Psoas muscle (tissue), 8 donors: ENCODE measurements around the gene FER1L5. TPM values are rescaled to one million over a fixed set of nuclear protein-coding genes. Genes with fewer than 3 reads are reported as not detected.

ENCODE experiments used
- ATAC-seq, 4 donors: fragments of 200-7000 bp; cut with Tn5 transposase; one replicate each; pipeline ENCODE4 v1.9.1; 2020; ENCODE audit warnings: moderate library complexity in 3 of 4, mild to moderate bottlenecking in 2 of 4
- DNase-seq, 2 donors: peaks; one replicate each; pipeline ENCODE4 v3.0.0-alpha.2; 2020
- H3K27ac ChIP-seq: fragments of 200-600 bp; one replicate; pipeline ENCODE4 v1.8.0; 2022
- H3K27me3 ChIP-seq, 3 donors: fragments of 200-600 bp in 1 of 3; one replicate each; pipeline versions ENCODE4 v1.6.1 to v1.8.0; 2013 to 2022; ENCODE audit warnings: low read length in 2 of 3, mild to moderate bottlenecking in 2 of 3, moderate library complexity in 1 of 3; ENCODE audit not compliant: insufficient read depth in 3 of 3
- H3K36me3 ChIP-seq, 2 donors: fragments of 200-600 bp in 1 of 2; one replicate each; pipeline versions ENCODE4 v1.6.1 to v1.8.0; 2013 to 2022; ENCODE audit warnings: low read depth in 1 of 2, mild to moderate bottlenecking in 1 of 2, moderate library complexity in 1 of 2; ENCODE audit not compliant: insufficient read depth in 1 of 2
- H3K4me1 ChIP-seq: fragments of 200-600 bp; one replicate; pipeline ENCODE4 v1.8.0; 2022
- H3K4me3 ChIP-seq: fragments of 200-600 bp; one replicate; pipeline ENCODE4 v1.8.0; 2022; ENCODE audit warnings: mild to moderate bottlenecking
- H3K9me3 ChIP-seq: fragments of 200-600 bp; one replicate; pipeline ENCODE4 v1.8.0; 2022
- CTCF ChIP-seq: fragments of 200-600 bp; IDR thresholded peaks from one replicate; pipeline ENCODE4 v1.8.0; 2022; ENCODE audit warnings: antibody characterized with exemption
- WGBS, 3 donors: extraction: QIAGEN DNeasy Blood & Tissue Kit; methylation state at CpG; one replicate each; pipeline versions ENCODE4 v1.1.6 to v1.1.7; 2013; 5-methylcytosine and 5-hydroxymethylcytosine counted together
- intact Hi-C, 2 donors: fragments of 100-400 bp; cut with DNase I; formaldehyde crosslinking; loops; one replicate each; pipeline versions ENCODE4 v1.11.0 to v1.14.2; 2022
- polyA plus RNA-seq, 3 donors: library from polyadenylated mRNA; stranded (reverse); fragments of 200-250 nt; gene quantifications; one replicate each; pipeline ENCODE4 v1.2.3, GENCODE V29; 2013
- total RNA-seq, 4 donors: library from RNA; stranded (reverse); fragmentation: NEBNext Ultra II Directional in 2 of 4; extraction: Animal tissue kit (Norgen Biotek cat#: 25700) in 2 of 4; gene quantifications; one replicate each; pipeline versions ENCODE4 v1.2.1 to v1.2.4, GENCODE V29; 2021 to 2023
- donor health status: healthy with polysubstance abuse.
- donor health status: DM: no; HTN: no; CAD: no; lungs with moderate emphysema.
- donor health status: Bipolar disorder and iron deficiency.
- donor health status: healthy.
- donor health status: DM: yes; HTN: yes; CAD: no.
- donor health status: DM: no; HTN: no; CAD: no.
- donor health status: DM: no; HTN: no; CAD: no.
- donor health status: DM: yes; HTN: yes; CAD: no.

The FER1L5 gene
- total and polyA plus RNA-seq, 7 donors: 0.01 TPM; not detected in 6

DNA sequence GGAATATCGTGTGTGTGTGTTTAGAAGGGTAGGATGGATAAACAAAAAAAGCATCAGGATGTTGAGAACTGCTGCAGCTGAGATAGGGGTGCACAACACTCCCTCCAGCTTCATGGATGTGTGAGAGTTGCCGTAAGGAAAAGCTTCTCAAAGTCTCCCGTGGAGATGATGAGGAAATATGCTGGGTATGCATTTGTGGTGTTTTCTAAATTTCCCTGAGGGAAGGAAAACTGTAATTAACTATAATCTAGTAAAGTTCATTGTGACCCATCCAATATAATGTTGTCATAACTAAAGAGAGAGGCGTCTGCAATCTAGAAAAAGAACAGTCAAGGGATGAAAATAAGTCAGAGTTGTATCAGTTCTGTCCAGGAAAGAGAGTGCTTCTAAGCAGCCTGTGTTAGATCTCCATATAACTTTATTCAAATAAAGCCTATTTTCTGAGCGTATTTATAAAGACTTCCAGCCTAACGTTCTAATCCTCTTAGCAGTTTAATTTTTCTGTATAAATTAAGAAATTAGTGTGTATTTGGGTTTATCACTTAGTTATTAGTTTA, 104.6 kb downstream of the FER1L5 start:
- no peak for DNase-seq
- WGBS, 3 donors: 52 to 56% (median 55%) methylated on average over 6 of the region's 6 CpGs
- Histone ChIP-seq H3K27me3 (no peaks in the 10 kb centered on the region), H3K9me3 (no peaks in the 10 kb centered on the region), H3K4me3 (no peak overlapping the region), H3K4me1 (no peaks in the 10 kb centered on the region), H3K27ac (no peak overlapping the region), H3K36me3 (no peaks in the 10 kb centered on the region)
- no peak for ATAC-seq
- intact Hi-C loops: no loop called here
- no peak for TF ChIP-seq CTCF

DNA sequence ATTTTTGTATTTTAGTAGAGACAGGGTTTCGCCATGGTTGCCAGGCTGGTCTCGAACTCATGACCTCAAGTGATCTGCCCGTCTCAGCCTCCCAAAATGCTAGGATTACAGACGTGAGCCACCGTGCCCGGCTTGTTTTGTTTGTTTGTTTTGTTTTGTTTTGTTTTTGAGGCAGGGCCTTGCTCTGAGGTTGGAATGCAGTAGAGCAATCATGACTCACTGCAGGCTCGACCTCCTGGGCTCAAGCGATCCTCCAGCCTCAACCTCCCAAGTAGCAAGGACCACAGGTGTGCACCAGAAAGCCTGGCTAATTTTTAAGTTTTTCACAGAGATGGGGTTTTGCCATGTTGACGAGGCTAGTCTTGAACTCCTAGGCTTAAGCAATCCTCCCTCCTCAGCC, 109.2 kb downstream of the FER1L5 start:
- no peak for DNase-seq
- WGBS, 3 donors: 89 to 92% (median 89%) methylated on average over 9 of the region's 9 CpGs
- TF ChIP-seq CTCF: no peak
- H3K4me1 ChIP-seq: no peaks in the 10 kb centered on the region
- ATAC-seq: no peak
- H3K27ac ChIP-seq: no peak overlapping the region
- H3K36me3 ChIP-seq: no peaks in the 10 kb centered on the region
- intact Hi-C loops: no loop called here
- H3K4me3 ChIP-seq: no peak overlapping the region
- H3K27me3 ChIP-seq: no peaks in the 10 kb centered on the region
- H3K9me3 ChIP-seq: no peaks in the 10 kb centered on the region

DNA sequence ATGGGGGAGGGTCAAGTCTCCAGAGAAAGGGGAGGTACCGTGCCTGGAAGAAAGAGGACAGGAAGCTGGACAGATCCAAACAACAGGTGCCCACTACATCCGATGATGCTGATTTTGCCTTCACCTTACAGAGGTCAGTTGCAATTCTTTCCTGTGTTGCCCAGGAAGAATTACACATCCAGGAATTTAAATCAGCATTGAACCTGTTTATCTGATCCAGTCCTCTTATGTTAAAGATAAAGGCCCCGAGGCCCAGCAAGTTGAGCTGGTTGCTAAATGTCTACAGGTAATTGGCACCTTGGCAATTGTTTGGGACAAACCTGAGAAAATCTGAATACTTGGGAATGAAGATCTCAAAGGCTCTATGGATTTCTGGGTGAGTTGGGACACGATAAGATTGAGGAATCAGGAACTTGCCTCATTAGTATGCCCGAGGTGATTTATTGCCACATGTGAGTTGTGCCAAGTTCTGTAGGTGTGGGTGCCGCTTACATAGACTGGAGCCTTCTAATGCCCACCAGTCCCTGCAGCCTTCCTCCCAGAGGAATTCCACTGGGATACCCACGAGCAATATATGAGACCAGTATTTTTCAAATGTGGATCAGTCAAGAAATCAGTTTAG, 111.2 kb downstream of the FER1L5 start:
- no peak for TF ChIP-seq CTCF
- no peaks in the 10 kb centered on the region for H3K27me3 ChIP-seq
- H3K9me3 ChIP-seq: no peaks in the 10 kb centered on the region
- no peak overlapping the region for H3K27ac ChIP-seq
- no peak overlapping the region for H3K4me3 ChIP-seq
- intact Hi-C loops: no loop called here
- no peaks in the 10 kb centered on the region for H3K4me1 ChIP-seq
- ATAC-seq (no peak), DNase-seq (no peak)
- 60 to 66% (median 63%) methylated on average over 7 of the region's 7 CpGs for WGBS, 3 donors
- no peaks in the 10 kb centered on the region for H3K36me3 ChIP-seq

GRCh38 chr2:96754317-96754716, 111.8 kb downstream of the FER1L5 start:
- TF ChIP-seq CTCF: no peak
- no peak for ATAC-seq
- no peaks in the 10 kb centered on the region for H3K27me3 ChIP-seq
- no peak for DNase-seq
- intact Hi-C loops: no loop called here
- no peaks in the 10 kb centered on the region for H3K36me3 ChIP-seq
- no peaks in the 10 kb centered on the region for H3K9me3 ChIP-seq
- H3K27ac ChIP-seq: no peak overlapping the region
- no peaks in the 10 kb centered on the region for H3K4me1 ChIP-seq
- H3K4me3 ChIP-seq: no peak overlapping the region

Other genes with a start within 250 kb of the FER1L5 start
- gene NEURL3, start 137.4 kb upstream of the FER1L5 start, total RNA-seq: under 1 TPM in 1 of 4 donors, not detected in 3; 0.59 TPM
- gene NEURL3, start 137.4 kb upstream of the FER1L5 start, polyA plus RNA-seq: under 1 TPM in 2 of 3 donors, not detected in 1; 0.09 TPM
- gene ARID5A, start 106.0 kb upstream of the FER1L5 start, total RNA-seq: 10 to 100 TPM; 25.7 to 73.6 (median 37.8) TPM
- 10 to 100 TPM; 12.9 to 29.9 (median 18.2) TPM for gene ARID5A, start 106.0 kb upstream of the FER1L5 start, polyA plus RNA-seq
- gene KANSL3, start 4.5 kb upstream of the FER1L5 start, total RNA-seq: 10 to 100 TPM; 49.2 to 55.3 (median 50.6) TPM
- gene KANSL3, start 4.5 kb upstream of the FER1L5 start, polyA plus RNA-seq: 100 to 1,000 TPM in 1 of 3 donors, 10 to 100 TPM in 2; 25.9 to 101 (median 32.6) TPM
- gene LMAN2L, start 97.3 kb downstream of the FER1L5 start, total RNA-seq: 10 to 100 TPM; 10.0 to 20.7 (median 12.9) TPM
- 10 to 100 TPM in 2 of 3 donors, 1 to 10 TPM in 1; 8.6 to 24.1 (median 12.7) TPM for gene LMAN2L, start 97.3 kb downstream of the FER1L5 start, polyA plus RNA-seq
- gene CNNM4, start 118.1 kb downstream of the FER1L5 start, total RNA-seq: 10 to 100 TPM in 3 of 4 donors, 1 to 10 TPM in 1; 9.9 to 28.8 (median 14.3) TPM
- 10 to 100 TPM in 1 of 3 donors, 1 to 10 TPM in 2; 2.7 to 13.6 (median 4.1) TPM for gene CNNM4, start 118.1 kb downstream of the FER1L5 start, polyA plus RNA-seq
- gene CNNM3, start 173.5 kb downstream of the FER1L5 start, total RNA-seq: 10 to 100 TPM in 3 of 4 donors, 1 to 10 TPM in 1; 7.2 to 12.6 (median 10.9) TPM
- 1 to 10 TPM; 4.2 to 7.7 (median 6.4) TPM for gene CNNM3, start 173.5 kb downstream of the FER1L5 start, polyA plus RNA-seq
- gene ANKRD23, start 201.3 kb downstream of the FER1L5 start, total RNA-seq: 1,000 to 10,000 TPM in 2 of 4 donors, 100 to 1,000 TPM in 2; 788 to 1,374 (median 978) TPM
- gene ANKRD23, start 201.3 kb downstream of the FER1L5 start, polyA plus RNA-seq: 100 to 1,000 TPM; 256 to 608 (median 529) TPM
- gene ANKRD39, start 215.3 kb downstream of the FER1L5 start, total RNA-seq: 100 to 1,000 TPM in 1 of 4 donors, 10 to 100 TPM in 3; 53.3 to 101 (median 78.7) TPM
- gene ANKRD39, start 215.3 kb downstream of the FER1L5 start, polyA plus RNA-seq: 10 to 100 TPM; 19.2 to 34.0 (median 26.2) TPM
- 10 to 100 TPM in 3 of 4 donors, 1 to 10 TPM in 1; 9.5 to 10.8 (median 10.2) TPM for gene SEMA4C, start 227.3 kb downstream of the FER1L5 start, total RNA-seq
- gene SEMA4C, start 227.3 kb downstream of the FER1L5 start, polyA plus RNA-seq: 1 to 10 TPM; 4.1 to 8.3 (median 6.0) TPM